Prostate gland (tissue), 1 donor: ENCODE results near the gene WEE2.

Source experiments
- POLR2A ChIP-seq: fragments of 450-650 bp; IDR thresholded peaks from one replicate; pipeline ENCODE4 v1.6.1; 2016; ENCODE audit warnings: antibody characterized with exemption, mild to moderate bottlenecking
- POLR2AphosphoS5 ChIP-seq: sonication (generic); formaldehyde crosslinking; IDR thresholded peaks from one replicate; pipeline ENCODE4 v1.6.1; 2017; ENCODE audit warnings: antibody characterized with exemption

- TF ChIP-seq POLR2AphosphoS5, result no peak
- no peak for TF ChIP-seq POLR2A
Measured at GRCh38 chr7:141713890-141714289, 5.7 kb downstream of the WEE2 start.
